ENCODE data around the gene GRB2.

- TF ChIP-seq L3MBTL2 (conservative IDR thresholded peaks at IDR 0.05) (no peak), FOXK2 (IDR thresholded peaks at IDR 0.05) (no peak), LEF1 (IDR thresholded peaks at IDR 0.05; ENCODE audit: borderline replicate concordance) (no peak), NFRKB (IDR thresholded peaks at IDR 0.05) (no peak), SUZ12 (IDR thresholded peaks at IDR 0.05) (no peak)
Measured at GRCh38 chr17:75308732-75309629, 96.5 kb downstream of the GRB2 start.
